Progenitor cell of endocrine pancreas (in vitro differentiated cells): ENCODE measurements around the gene BRD8. TPM values are rescaled to one million over a fixed set of nuclear protein-coding genes. Genes with fewer than 3 reads are reported as not detected.

Experiments used
- DNase-seq: peaks from one replicate; pipeline ENCODE4 v3.0.0; 2021; ENCODE audit warnings: low spot score; ENCODE audit not compliant: unreplicated experiment
- H3K27ac Mint-ChIP-seq: 2 replicates; pipeline ENCODE4 v1.8.0; 2021; ENCODE audit warnings: mild to moderate bottlenecking, moderate library complexity, mixed read lengths
- H3K27me3 Mint-ChIP-seq: 2 replicates; pipeline ENCODE4 v1.8.0; 2021; ENCODE audit warnings: mixed read lengths
- H3K36me3 Mint-ChIP-seq: 2 replicates; pipeline ENCODE4 v1.8.0; 2022; ENCODE audit warnings: mixed read lengths; ENCODE audit not compliant: insufficient read depth
- H3K4me1 Mint-ChIP-seq: 2 replicates; pipeline ENCODE4 v1.8.0; 2021; ENCODE audit warnings: low read depth, mixed read lengths
- H3K4me3 Mint-ChIP-seq: 2 replicates; pipeline ENCODE4 v1.8.0; 2021; ENCODE audit warnings: low read depth, mild to moderate bottlenecking, moderate library complexity, mixed read lengths
- H3K9me3 Mint-ChIP-seq: 2 replicates; pipeline ENCODE4 v1.8.0; 2021; ENCODE audit warnings: low read depth, mixed read lengths
- total RNA-seq: library from RNA; stranded (reverse); gene quantifications from 2 replicates; pipeline ENCODE4 v1.2.1, GENCODE V29; 2021
- TF ChIP-seq, protein P1 (sequence below): fragments of 200-600 bp; sonication (generic); IDR thresholded peaks from one replicate; pipeline ENCODE4 v1.5.0; 2021; ENCODE audit warnings: antibody characterized with exemption, mild to moderate bottlenecking; ENCODE audit not compliant: unreplicated experiment

BRD8 gene
- total RNA-seq, 1 donor from 2014 or later: 151 TPM

DNA sequence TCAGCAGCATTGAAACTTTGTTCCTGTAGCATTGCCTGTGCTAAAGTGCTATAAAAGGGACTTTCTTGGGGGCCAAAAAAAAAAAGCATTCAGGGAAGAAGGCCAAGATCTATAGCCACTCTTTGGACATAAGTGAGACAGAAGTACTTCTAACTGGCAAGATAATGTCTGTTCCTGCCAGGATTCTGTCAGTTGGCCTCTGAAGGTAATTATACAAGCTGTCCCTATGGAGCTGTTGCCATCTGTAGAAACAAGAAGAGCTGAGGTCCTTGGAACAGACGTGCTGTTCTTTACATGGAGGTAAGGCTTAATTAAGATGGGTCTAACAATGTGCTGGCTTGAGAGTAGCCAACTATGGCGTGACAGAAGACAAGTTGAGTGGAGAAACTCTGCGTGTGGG lies 10.2 kb upstream of the BRD8 start:
- Mint-ChIP-seq H3K4me1 (no peaks in the 10 kb centered on the region), H3K36me3 (peaks cover 9% of the 10 kb centered on the region), H3K27me3 (no peaks in the 10 kb centered on the region), H3K4me3 (no peak overlapping the region), H3K9me3 (no peaks in the 10 kb centered on the region), H3K27ac (no peak overlapping the region)
- no peak for DNase-seq
- TF ChIP-seq, protein P1, sequence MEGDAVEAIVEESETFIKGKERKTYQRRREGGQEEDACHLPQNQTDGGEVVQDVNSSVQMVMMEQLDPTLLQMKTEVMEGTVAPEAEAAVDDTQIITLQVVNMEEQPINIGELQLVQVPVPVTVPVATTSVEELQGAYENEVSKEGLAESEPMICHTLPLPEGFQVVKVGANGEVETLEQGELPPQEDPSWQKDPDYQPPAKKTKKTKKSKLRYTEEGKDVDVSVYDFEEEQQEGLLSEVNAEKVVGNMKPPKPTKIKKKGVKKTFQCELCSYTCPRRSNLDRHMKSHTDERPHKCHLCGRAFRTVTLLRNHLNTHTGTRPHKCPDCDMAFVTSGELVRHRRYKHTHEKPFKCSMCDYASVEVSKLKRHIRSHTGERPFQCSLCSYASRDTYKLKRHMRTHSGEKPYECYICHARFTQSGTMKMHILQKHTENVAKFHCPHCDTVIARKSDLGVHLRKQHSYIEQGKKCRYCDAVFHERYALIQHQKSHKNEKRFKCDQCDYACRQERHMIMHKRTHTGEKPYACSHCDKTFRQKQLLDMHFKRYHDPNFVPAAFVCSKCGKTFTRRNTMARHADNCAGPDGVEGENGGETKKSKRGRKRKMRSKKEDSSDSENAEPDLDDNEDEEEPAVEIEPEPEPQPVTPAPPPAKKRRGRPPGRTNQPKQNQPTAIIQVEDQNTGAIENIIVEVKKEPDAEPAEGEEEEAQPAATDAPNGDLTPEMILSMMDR: no peak

DNA sequence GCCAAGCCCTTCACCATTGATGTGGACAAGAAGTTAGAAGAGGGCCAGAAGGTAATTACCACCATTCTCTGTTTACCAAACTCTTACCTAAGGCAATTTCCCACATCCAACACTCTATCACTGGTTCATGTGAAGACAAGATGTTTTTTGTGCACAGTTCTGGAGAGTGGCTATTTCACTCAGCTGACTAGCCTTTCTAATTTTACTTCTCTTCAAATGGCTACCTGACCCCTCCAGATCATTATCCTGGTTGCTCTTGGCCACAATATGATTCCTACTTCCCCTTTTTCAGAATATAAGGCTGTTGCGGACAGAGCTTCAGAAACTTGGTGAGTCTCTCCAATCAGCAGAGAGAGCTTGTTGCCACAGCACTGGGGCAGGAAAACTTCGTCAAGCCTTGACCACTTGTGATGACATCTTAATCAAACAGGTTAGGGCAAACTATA lies 7.6 kb upstream of the BRD8 start:
- TF ChIP-seq, protein P1: no peak
- H3K4me1 Mint-ChIP-seq: no peaks in the 10 kb centered on the region
- DNase-seq: no peak
- H3K36me3 Mint-ChIP-seq: peaks cover 9% of the 10 kb centered on the region
- no peak overlapping the region for H3K27ac Mint-ChIP-seq
- H3K9me3 Mint-ChIP-seq: no peaks in the 10 kb centered on the region
- H3K4me3 Mint-ChIP-seq: no peak overlapping the region
- H3K27me3 Mint-ChIP-seq: no peaks in the 10 kb centered on the region

DNA sequence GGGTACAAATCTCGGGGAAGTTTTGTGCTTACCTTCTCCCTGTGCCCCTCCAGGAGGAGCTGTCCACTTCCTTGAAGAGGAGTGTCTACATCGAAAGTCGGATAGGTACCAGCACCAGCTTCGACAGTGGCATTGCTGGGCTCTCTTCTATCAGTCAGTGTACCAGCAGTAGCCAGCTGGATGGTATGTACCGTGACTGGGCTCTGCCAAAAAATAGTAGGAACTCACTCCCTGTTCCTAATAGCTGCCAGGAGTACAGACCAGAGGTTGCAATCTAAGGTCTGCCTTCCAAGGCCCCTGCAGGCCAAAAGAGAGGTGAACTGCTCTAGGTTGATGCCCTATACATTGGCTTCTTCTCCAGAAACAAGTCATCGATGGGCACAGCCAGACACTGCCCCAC lies 4.4 kb upstream of the BRD8 start:
- no peak for DNase-seq
- TF ChIP-seq, protein P1: no peak
- Mint-ChIP-seq H3K36me3 (peaks cover 4% of the 10 kb centered on the region), H3K9me3 (no peaks in the 10 kb centered on the region), H3K4me3 (no peak overlapping the region), H3K27ac (no peak overlapping the region), H3K27me3 (no peaks in the 10 kb centered on the region), H3K4me1 (no peaks in the 10 kb centered on the region)

DNA sequence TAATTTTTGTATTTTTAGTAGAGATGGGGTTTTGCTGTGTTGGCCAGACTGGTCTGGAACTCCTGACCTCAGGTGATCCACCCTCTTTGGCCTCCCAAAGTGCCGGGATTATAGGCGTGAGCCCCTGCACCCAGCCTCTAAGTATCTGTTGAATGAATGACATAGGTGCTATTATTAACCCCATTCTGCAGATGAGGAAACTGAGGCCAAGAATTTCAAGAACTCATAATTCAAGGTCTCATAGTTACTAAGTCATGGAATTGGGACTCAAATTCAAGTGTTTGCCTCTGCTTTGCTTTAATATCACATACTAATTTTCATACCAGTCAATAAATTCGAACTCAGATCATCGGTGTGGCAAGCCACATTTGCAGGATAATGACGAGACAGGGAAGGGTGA lies 2.4 kb upstream of the BRD8 start:
- TF ChIP-seq, protein P1: no peak
- H3K27me3 Mint-ChIP-seq: no peaks in the 10 kb centered on the region
- DNase-seq: no peak
- H3K4me3 Mint-ChIP-seq: no peak overlapping the region
- peaks cover 4% of the 10 kb centered on the region for H3K4me1 Mint-ChIP-seq
- H3K9me3 Mint-ChIP-seq: no peaks in the 10 kb centered on the region
- H3K27ac Mint-ChIP-seq: no peak overlapping the region
- H3K36me3 Mint-ChIP-seq: peaks cover 2% of the 10 kb centered on the region

DNA sequence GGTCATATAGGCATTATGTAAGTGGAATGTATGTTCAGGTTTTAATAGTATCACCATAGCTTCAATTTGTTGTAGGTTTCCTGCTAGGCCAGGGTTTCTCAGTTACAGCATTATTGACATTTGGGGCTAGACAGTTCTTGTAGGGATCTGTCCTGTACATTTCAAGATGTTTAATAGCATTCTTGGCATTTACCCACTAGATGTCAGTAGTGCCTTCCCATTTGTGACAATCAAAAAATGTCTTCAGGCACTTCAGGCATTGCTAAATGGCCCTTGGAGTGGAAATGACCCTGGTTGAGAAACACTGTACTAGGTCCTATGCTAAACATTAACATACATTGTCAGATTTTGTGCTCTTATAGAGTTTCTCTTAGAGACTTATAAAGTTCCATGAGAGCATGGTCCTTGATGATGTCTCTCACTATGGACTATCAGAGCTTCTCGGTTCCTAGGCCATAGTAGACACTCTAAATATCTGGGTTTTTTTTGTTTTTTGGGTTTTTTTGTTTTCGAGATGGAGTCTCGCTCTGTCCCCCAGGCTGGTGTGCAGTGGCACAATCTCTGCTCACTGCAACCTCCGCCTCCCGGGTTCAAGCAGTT lies 1.9 kb upstream of the BRD8 start:
- Mint-ChIP-seq H3K9me3 (no peaks in the 10 kb centered on the region), H3K27me3 (no peaks in the 10 kb centered on the region), H3K27ac (peak overlapping the region; percentile 23), H3K36me3 (peaks cover 3% of the 10 kb centered on the region), H3K4me3 (no peak overlapping the region), H3K4me1 (peaks cover 4% of the 10 kb centered on the region)
- no peak for DNase-seq
- TF ChIP-seq, protein P1: peak; percentile 56
